ENCODE measurements around the gene BCAP29. TPM values are rescaled to one million over a fixed set of nuclear protein-coding genes. Genes with fewer than 3 reads are reported as not detected.

The BCAP29 gene
- total and polyA plus RNA-seq, 2 of the 8 experiments (the other 6 are each of a cell fraction or from before 2014, with no cell fraction given) = 6.8 to 18.1 TPM

DNA sequence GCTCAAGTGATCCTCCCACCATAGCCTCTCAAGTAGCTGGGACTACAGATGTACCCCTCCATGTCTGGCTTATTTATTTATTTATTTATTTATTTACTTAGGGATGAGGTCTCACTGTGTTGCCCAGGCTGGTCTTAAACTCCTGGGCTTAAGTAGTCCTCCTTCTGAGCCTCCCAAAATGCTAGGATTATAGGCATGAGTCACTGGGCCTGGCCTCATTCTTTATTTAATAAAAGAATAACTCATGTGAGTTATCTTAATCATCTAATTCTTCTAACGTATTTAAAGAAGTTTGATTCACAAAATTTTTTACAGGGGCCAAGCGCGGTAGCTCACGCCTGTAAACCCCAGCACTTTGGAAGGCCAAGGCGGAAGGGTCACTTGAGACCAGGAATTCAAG, 72.6 kb downstream of the BCAP29 start:
- Histone ChIP-seq H3K4ac (replicated peaks; ENCODE audit: insufficient read length, low read depth, low read length) (no peak overlapping the region), H3K27me3 (replicated peaks in 1 of 4; ENCODE audit: control insufficient read depth in 3 of 4, extremely low read depth in 1 of 4, insufficient read depth in 3 of 4, low read length in 3 of 4) (no peaks in the 10 kb centered on the region), H3K4me1 (replicated peaks in 1 of 4; ENCODE audit: control insufficient read depth in 3 of 4, insufficient read depth in 4 of 4, low read length in 3 of 4) (no peaks in the 10 kb centered on the region), H3K36me3 (ENCODE audit: control insufficient read depth in 2 of 4, insufficient read depth in 4 of 4, low read length in 3 of 4) (no peaks in the 10 kb centered on the region), H2AFZ (ENCODE audit: low read length) (no peak overlapping the region), H3K4me2 (ENCODE audit: insufficient read depth in 1 of 2, low read depth in 2 of 2, low read length in 2 of 2) (no peak overlapping the region), H3K56ac (replicated peaks; ENCODE audit: insufficient read length, low read depth, low read length) (no peak overlapping the region), H2BK12ac (ENCODE audit: low read depth, low read length) (no peak overlapping the region), H4K5ac (ENCODE audit: insufficient read length, low read depth, low read length) (no peak overlapping the region), H4K91ac (replicated peaks; ENCODE audit: insufficient read length, low read length) (no peak overlapping the region), H3K9ac (replicated peaks in 1 of 4; ENCODE audit: extremely low read depth in 1 of 4, low read depth in 3 of 4, low read length in 3 of 4) (no peak overlapping the region), H3K4me3 (ENCODE audit: extremely low read depth in 1 of 4, insufficient read depth in 2 of 4, low read depth in 3 of 4, low read length in 4 of 4) (no peak overlapping the region), H4K20me1 (replicated peaks in 1 of 2; ENCODE audit: control insufficient read depth in 1 of 2, insufficient read depth in 2 of 2, low read length in 2 of 2) (no peaks in the 10 kb centered on the region), H2BK20ac (ENCODE audit: low read length) (no peak overlapping the region), H3K79me1 (ENCODE audit: low read depth, low read length) (no peaks in the 10 kb centered on the region), H3K18ac (ENCODE audit: extremely low read depth, low read length) (no peak overlapping the region), H3K14ac (ENCODE audit: insufficient read length) (no peak overlapping the region), H2BK5ac (ENCODE audit: low read depth, low read length) (no peak overlapping the region), H2AK5ac (ENCODE audit: low read depth, low read length) (no peak overlapping the region), H3K23me2 (ENCODE audit: low read depth, low read length) (no peaks in the 10 kb centered on the region), H3K23ac (ENCODE audit: insufficient read length) (no peak overlapping the region), H2BK15ac (ENCODE audit: low read length) (no peak overlapping the region), H3K27ac (ENCODE audit: low read depth, low read length) (no peak overlapping the region), H2BK120ac (replicated peaks; ENCODE audit: low read depth, low read length) (no peak overlapping the region), H3K9me3 (ENCODE audit: insufficient read depth in 2 of 2, low read depth in 1 of 2, low read length in 1 of 2) (peaks cover 9 to 11% of the 10 kb centered on the region in 2 experiments; a peak in 2 of 4 replicates), H3K79me2 (ENCODE audit: control insufficient read depth in 1 of 2, insufficient read depth in 2 of 2, low read length in 2 of 2) (no peaks in the 10 kb centered on the region), H4K8ac (ENCODE audit: extremely low read depth, insufficient read depth, low read length) (no peak overlapping the region)
- TF ChIP-seq KDM5A (IDR thresholded peaks at IDR 0.05; ENCODE audit: low read length) (no peak), USF2 (IDR thresholded peaks at IDR 0.05; ENCODE audit: low read length) (no peak), SP4 (IDR thresholded peaks at IDR 0.05; ENCODE audit: low read length) (no peak), KDM1A (IDR thresholded peaks at IDR 0.05; ENCODE audit: borderline replicate concordance, low read length) (no peak), KDM4A (IDR thresholded peaks at IDR 0.05; ENCODE audit: low read depth, low read length, severe bottlenecking) (no peak), CREB1 (IDR thresholded peaks at IDR 0.05) (no peak), SIX5 (IDR thresholded peaks at IDR 0.05; ENCODE audit: low read depth, low read length) (no peak)
- ChIA-PET POLR2A (ENCODE audit: partially characterized antibody) (no interaction called here), CTCF (ENCODE audit: partially characterized antibody) (interaction anchor here (0.8 to 1.9 kb wide), 3 partner anchors 10 to 222 kb away, joined by 3 to 4 read pairs (median 4); no protein-coding TSS in a partner anchor)
- DNase-seq (ENCODE audit: low read depth in 1 of 2, low spot score in 2 of 2) (no peak), FAIRE-seq (no peak)
- 96% methylated on average over 5 of the region's 5 CpGs; no CpG with 5 or more reads in 1 of the 2 experiments for WGBS, 2 experiments (ENCODE audit: extremely low coverage in 1 of 2, insufficient coverage in 1 of 2, insufficient read length in 1 of 2, insufficient replicate concordance in 2 of 2, low coverage in 1 of 2, low lambda C conversion rate in 2 of 2, missing lambda C conversion rate in 1 of 2)

Measured in H1 (cell line).